HCT116 (cell line): Measurements from ENCODE around the gene GM2A. TPM values are rescaled to one million over a fixed set of nuclear protein-coding genes. Genes with fewer than 3 reads are reported as not detected.

Experiments
- ATAC-seq: fragments of 200-7000 bp; cut with Tn5 transposase; 2 replicates; pipeline ENCODE4 v1.9.1; 2020; ENCODE audit warnings: mild to moderate bottlenecking, moderate library complexity
- BruUV-seq: library from RNA; stranded (reverse); fragments of 400-500 nt; replicated peaks from 2 replicates; lab custom pipeline; 2021; lab: Mats Ljungman, UMichigan
- CTCF ChIA-PET: fragments of 300-600 bp; sonication (Branson Sonifier 250); formaldehyde crosslinking; loops from one replicate; lab custom pipeline; 2021; ENCODE audit warnings: antibody characterized with exemption; lab: Charles Lee
- POLR2A ChIA-PET: fragments of 300-600, 350-600 bp; sonication (Branson Sonifier 250); formaldehyde crosslinking; loops from one replicate; lab custom pipeline; 2021; ENCODE audit warnings: antibody characterized with exemption; lab: Charles Lee
- RAD21 ChIA-PET, 2 experiments: fragments of 300-600 bp; sonication (Branson Sonifier 250); formaldehyde crosslinking; loops; one replicate each; lab custom pipeline; 2023; ENCODE audit warnings: low total read pairs in 2 of 2; ENCODE audit not compliant: uncharacterized antibody in 2 of 2, unreplicated experiment in 2 of 2, low non-redundant PET in 1 of 2; lab: Charles Lee
- DNase-seq: peaks from one replicate; pipeline ENCODE4 v3.0.0-alpha.2; 2010; ENCODE audit warnings: low read depth, low spot score
- H2AFZ ChIP-seq: fragments of 200-600 bp; shearing (Covaris generic), sonication (generic); 2 replicates; pipeline ENCODE4 v1.6.1; 2017; ENCODE audit warnings: low read depth, mixed run types, mixed read lengths, antibody characterized with exemption, low read length; ENCODE audit not compliant: poor library complexity, severe bottlenecking
- H3K27ac ChIP-seq: 2 replicates; pipeline ENCODE4 v1.5.1; 2012; ENCODE audit warnings: low read depth, low read length
- H3K27me3 ChIP-seq: fragments of 200-600 bp; sonication (generic); 2 replicates; pipeline ENCODE4 v1.6.1; 2016; ENCODE audit warnings: mixed run types, low read length, mixed read lengths; ENCODE audit not compliant: insufficient read depth
- H3K36me3 ChIP-seq, 2 experiments: fragments of 200-500 bp in 1 of 2; fragments of 200-600 bp in 1 of 2; sonication (Bioruptor generic) in 1 of 2; sonication (generic) in 1 of 2; 2 replicates each; pipeline versions ENCODE4 v1.5.1 to v1.6.1; 2014 to 2016; ENCODE audit warnings: low read length in 2 of 2, inconsistent platforms in 1 of 2, mixed read lengths in 1 of 2, mixed run types in 1 of 2; ENCODE audit not compliant: insufficient read depth in 2 of 2, control insufficient read depth in 1 of 2
- H3K4me1 ChIP-seq, 2 experiments: fragments of 200-600 bp in 1 of 2; sonication (generic) in 1 of 2; 2 replicates each; pipeline versions ENCODE4 v1.5.1 to v1.6.1; 2012 to 2017; ENCODE audit warnings: low read length in 2 of 2, inconsistent platforms in 1 of 2, mild to moderate bottlenecking in 1 of 2, mixed read lengths in 1 of 2, mixed run types in 1 of 2, moderate library complexity in 1 of 2; ENCODE audit not compliant: insufficient read depth in 2 of 2, control insufficient read depth in 1 of 2
- H3K4me2 ChIP-seq: fragments of 200-600 bp; sonication (generic); 2 replicates; pipeline ENCODE4 v1.6.1; 2017; ENCODE audit warnings: mixed run types, low read length, mixed read lengths
- H3K4me3 ChIP-seq, 2 experiments: fragments of 200-600 bp in 1 of 2; sonication (generic) in 1 of 2; replicated peaks in 1 of 2; 2 replicates each; pipeline ENCODE4 v1.5.1; 2011 to 2016; ENCODE audit warnings: low read length in 2 of 2, control low read depth in 1 of 2, low read depth in 1 of 2, mild to moderate bottlenecking in 1 of 2, mixed read lengths in 1 of 2, mixed run types in 1 of 2
- H3K79me2 ChIP-seq: fragments of 200-600 bp; sonication (generic); 2 replicates; pipeline ENCODE4 v1.6.1; 2017; ENCODE audit warnings: mild to moderate bottlenecking, mixed run types, low read length, moderate library complexity, mixed read lengths; ENCODE audit not compliant: insufficient read depth
- H3K9ac ChIP-seq: fragments of 200-600 bp; sonication (generic); 2 replicates; pipeline ENCODE4 v1.6.1; 2016; ENCODE audit warnings: low read length, mixed read lengths
- H3K9me2 ChIP-seq: fragments of 200-600 bp; sonication (generic), shearing (Covaris generic); 2 replicates; pipeline ENCODE4 v1.6.1; 2017; ENCODE audit warnings: mixed run types, mild to moderate bottlenecking, moderate library complexity; ENCODE audit not compliant: insufficient read depth
- H3K9me3 ChIP-seq, 2 experiments: fragments of 200-500 bp in 1 of 2; fragments of 200-600 bp in 1 of 2; sonication (Bioruptor generic) in 1 of 2; sonication (generic) in 1 of 2; 2 replicates each; pipeline ENCODE4 v1.6.1; 2014 to 2017; ENCODE audit warnings: low read length in 2 of 2, mixed read lengths in 2 of 2, inconsistent platforms in 1 of 2, low read depth in 1 of 2, mild to moderate bottlenecking in 1 of 2, mixed run types in 1 of 2, moderate library complexity in 1 of 2; ENCODE audit not compliant: control insufficient read depth in 1 of 2, insufficient read depth in 1 of 2
- H4K20me1 ChIP-seq: fragments of 200-600 bp; sonication (generic), shearing (Covaris generic); 2 replicates; pipeline ENCODE4 v1.6.1; 2017; ENCODE audit warnings: mixed run types, mild to moderate bottlenecking, moderate library complexity; ENCODE audit not compliant: insufficient read depth
- CBX3 ChIP-seq: IDR thresholded peaks from 2 replicates; pipeline ENCODE4 v1.6.1; 2012; ENCODE audit warnings: low read depth
- CEBPB ChIP-seq: IDR thresholded peaks from 2 replicates; pipeline ENCODE4 v1.6.1; 2012; ENCODE audit warnings: low read depth
- ELF1 ChIP-seq: IDR thresholded peaks from 2 replicates; pipeline ENCODE4 v1.6.1; 2012; ENCODE audit warnings: low read depth, borderline replicate concordance
- EZH2 ChIP-seq: fragments of 200-600 bp; sonication (generic); IDR thresholded peaks from 2 replicates; pipeline ENCODE4 v1.6.1; 2017; ENCODE audit warnings: antibody characterized with exemption, mixed run types
- EZH2phosphoT487 ChIP-seq: fragments of 200-600 bp; IDR thresholded peaks from 2 replicates; pipeline ENCODE4 v1.6.1; 2018; ENCODE audit warnings: antibody characterized with exemption, borderline replicate concordance
- FOSL1 ChIP-seq: IDR thresholded peaks from 2 replicates; pipeline ENCODE4 v1.6.1; 2012; ENCODE audit warnings: low read depth
- MAX ChIP-seq: IDR thresholded peaks from 2 replicates; pipeline ENCODE4 v1.6.1; 2012
- POLR2AphosphoS5 ChIP-seq: IDR thresholded peaks from 2 replicates; pipeline ENCODE4 v1.6.1; 2011; ENCODE audit warnings: mild to moderate bottlenecking, low read depth, low read length, moderate library complexity
- RAD21 ChIP-seq: IDR thresholded peaks from 2 replicates; pipeline ENCODE4 v1.6.1; 2012; ENCODE audit warnings: low read depth, mild to moderate bottlenecking
- SP1 ChIP-seq: IDR thresholded peaks from 2 replicates; pipeline ENCODE4 v1.6.1; 2012; ENCODE audit warnings: low read depth
- SRF ChIP-seq: IDR thresholded peaks from 2 replicates; pipeline ENCODE4 v1.6.1; 2012; ENCODE audit warnings: low read depth
- TCF7L2 ChIP-seq: IDR thresholded peaks from 2 replicates; pipeline ENCODE4 v1.7.0; 2011; ENCODE audit warnings: borderline replicate concordance, inconsistent platforms; ENCODE audit not compliant: insufficient read depth, insufficient read length; ENCODE audit errors: extremely low read depth
- ZFX ChIP-seq: fragments of 450-650 bp; IDR thresholded peaks from 2 replicates; pipeline ENCODE4 v1.6.1; 2017
- intact Hi-C: fragments of 100-400 bp; cut with micrococcal nuclease; formaldehyde crosslinking; loops from 2 replicates; pipeline ENCODE4 v1.10.0; 2022
- total RNA-seq: library from RNA; stranded (reverse); gene quantifications from one replicate; pipeline ENCODE4 v1.2.1, GENCODE V29; 2021; ENCODE audit not compliant: unreplicated experiment

The GM2A gene
- total RNA-seq, 1 experiment from 2014 or later = 25.0 TPM

GRCh38 chr5:151288180-151288579 is 35.2 kb downstream of the GM2A start (continued):
- TF ChIP-seq RAD21 = peak; percentile 64
- peak; percentile 23; the same call in 1 of the 2 replicates for TF ChIP-seq POLR2AphosphoS5
- TF ChIP-seq CEBPB = no peak

GRCh38 chr5:151293624-151294023 is 40.6 kb downstream of the GM2A start:
- Histone ChIP-seq H3K4me1 (peaks cover 1 to 9% of the 10 kb centered on the region in 2 experiments; a peak in 2 of 4 replicates), H2AFZ (no peak overlapping the region), H4K20me1 (no peaks in the 10 kb centered on the region), H3K4me3 (no peak overlapping the region), H3K79me2 (no peaks in the 10 kb centered on the region), H3K27me3 (no peaks in the 10 kb centered on the region), H3K27ac (no peak overlapping the region), H3K9me2 (no peaks in the 10 kb centered on the region), H3K4me2 (no peak overlapping the region), H3K9ac (no peak overlapping the region), H3K36me3 (no peaks in the 10 kb centered on the region), H3K9me3 (no peaks in the 10 kb centered on the region)
- intact Hi-C loops = no loop called here
- ChIA-PET RAD21 (no interaction called here), POLR2A (no interaction called here), CTCF (no interaction called here)
- DNase-seq (no peak), ATAC-seq (no peak)
- TF ChIP-seq MAX (no peak), TCF7L2 (no peak), RAD21 (no peak), SRF (no peak), SP1 (no peak), ELF1 (no peak), EZH2 (no peak), CBX3 (no peak), EZH2phosphoT487 (no peak), ZFX (no peak), FOSL1 (no peak)
- BruUV-seq = no TSS peak
